Peyer's patch (tissue), 4 donors: ENCODE measurements around the gene PTOV1.
"Not testable (repeated sequence)": the region's sequence is repeated elsewhere in the genome, so short reads cannot be mapped to it uniquely, and the experiment has no call there.

Experiments used
- CTCF ChIP-seq, 6 experiments: fragments of 450-650 bp in 4 of 6; fragments of 200-600 bp in 2 of 6; sonication (generic) in 1 of 6; IDR thresholded peaks; one replicate each; pipeline ENCODE4 v1.5.1; 2017 to 2019; ENCODE audit warnings: antibody characterized with exemption in 6 of 6, mild to moderate bottlenecking in 3 of 6, moderate library complexity in 1 of 6
- POLR2A ChIP-seq, 2 donors: fragments of 450-650 bp; IDR thresholded peaks; one replicate each; pipeline ENCODE4 v1.5.1; 2017; ENCODE audit warnings: antibody characterized with exemption in 2 of 2, mild to moderate bottlenecking in 2 of 2, moderate library complexity in 2 of 2

GRCh38 chr19:49819452-49820115, 31.4 kb upstream of the PTOV1 start:
- TF ChIP-seq CTCF, POLR2A (IDR thresholded peaks at IDR 0.05): not testable (repeated sequence)
